Pulmonary artery endothelial cell (primary cell): ENCODE results near the gene CD207. TPM values are rescaled to one million over a fixed set of nuclear protein-coding genes. Genes with fewer than 3 reads are reported as not detected.
A peak's percentile ranks its signal among the peaks of the same experiment; 100 is the strongest.
"Not testable (repeated sequence)": the region's sequence is repeated elsewhere in the genome, so short reads cannot be mapped to it uniquely, and the experiment has no call there.

ENCODE experiments used
- DNase-seq: peaks from one replicate; pipeline ENCODE4 v3.0.0-alpha.2; 2011; ENCODE audit warnings: low read depth, low spot score
- total RNA-seq: library from RNA; depleted of rRNA; stranded (reverse); fragments of >200 nt; gene quantifications from 2 replicates; pipeline ENCODE4 v1.2.3, GENCODE V29; 2014

Gene CD207
- total RNA-seq, 1 donor from 2014 or later: not detected

GRCh38 chr2:70829916-70830315 lies 5.7 kb downstream of the CD207 start:
- DNase-seq: no peak

GRCh38 chr2:70828914-70829824 lies 6.4 kb downstream of the CD207 start:
- DNase-seq: peak; percentile 86

GRCh38 chr2:70828115-70828514 lies 7.5 kb downstream of the CD207 start:
- DNase-seq: no peak

GRCh38 chr2:70827388-70827787 lies 8.2 kb downstream of the CD207 start:
- no peak for DNase-seq

GRCh38 chr2:70826696-70827350 lies 8.8 kb downstream of the CD207 start:
- no peak for DNase-seq

GRCh38 chr2:70823249-70823648 lies 12.4 kb downstream of the CD207 start:
- DNase-seq: no peak

GRCh38 chr2:70822843-70823242 lies 12.8 kb downstream of the CD207 start:
- DNase-seq: no peak

- no peak for DNase-seq
Measured at GRCh38 chr2:70820499-70820898, 15.1 kb downstream of the CD207 start, which contains the start of gene CLEC4F. CLEC4F (minus strand) TSS chr2:70820599; CDS start chr2:70820523, 76 bp downstream.

- no peak for DNase-seq
Measured at GRCh38 chr2:70817284-70817954, 18.2 kb downstream of the CD207 start.

- no peak for DNase-seq
Measured at GRCh38 chr2:70816726-70817125, 18.9 kb downstream of the CD207 start.

GRCh38 chr2:70808983-70809958 lies 26.3 kb downstream of the CD207 start:
- no peak for DNase-seq

GRCh38 chr2:70807828-70808118 lies 27.8 kb downstream of the CD207 start:
- DNase-seq: no peak

- no peak for DNase-seq
Measured at GRCh38 chr2:70807102-70807827, 28.4 kb downstream of the CD207 start.

- no peak for DNase-seq
Measured at GRCh38 chr2:70806620-70807019, 29.0 kb downstream of the CD207 start.

GRCh38 chr2:70806013-70806412 lies 29.6 kb downstream of the CD207 start:
- DNase-seq: no peak

GRCh38 chr2:70801607-70802263 lies 33.9 kb downstream of the CD207 start:
- no peak for DNase-seq

- no peak for DNase-seq
Measured at GRCh38 chr2:70799706-70800105, 35.9 kb downstream of the CD207 start.

- DNase-seq: not testable (repeated sequence)
Measured at GRCh38 chr2:70797996-70798395, 37.6 kb downstream of the CD207 start.

GRCh38 chr2:70797506-70797905 lies 38.1 kb downstream of the CD207 start:
- DNase-seq: no peak

- no peak for DNase-seq
Measured at GRCh38 chr2:70796262-70796661, 39.4 kb downstream of the CD207 start.
